ENCODE measurements around the gene LMO3.

Gene LMO3

DNA sequence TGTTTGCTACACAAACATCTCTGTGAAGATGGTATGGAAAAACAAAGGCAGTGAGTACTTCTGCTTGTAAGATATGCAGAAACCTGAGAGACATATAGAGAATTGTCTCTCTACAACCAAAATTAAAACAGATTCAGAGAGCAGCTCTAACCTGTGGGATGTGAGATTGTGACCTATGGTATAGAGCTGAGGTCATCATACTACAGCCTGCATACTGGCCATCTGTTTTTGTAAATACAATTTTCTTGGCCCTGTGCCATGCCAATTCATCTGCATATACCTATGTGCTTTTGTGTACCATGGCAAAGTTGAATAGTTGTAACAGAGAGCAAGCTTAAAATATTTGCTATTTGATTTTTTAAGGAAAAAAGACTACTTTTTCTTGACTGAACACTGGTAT is 99.6 kb downstream of the LMO3 start:
- in situ Hi-C loops (cut with HindIII; ENCODE audit: low pct_ligation_motif_present, low sequenced_read_pairs) = no loop called here
- H3K36me3 ChIP-seq (replicated peaks) = no peaks in the 10 kb centered on the region
- no peak for DNase-seq
- H3K27ac ChIP-seq = no peak overlapping the region
- no peak for TF ChIP-seq CTCF (IDR thresholded peaks at IDR 0.05; ENCODE audit: low read depth, low read length, missing control alignments)
- H3K4me3 ChIP-seq (ENCODE audit: low read depth, low read length) = no peak overlapping the region
- H3K27me3 ChIP-seq (replicated peaks) = no peaks in the 10 kb centered on the region

DNA sequence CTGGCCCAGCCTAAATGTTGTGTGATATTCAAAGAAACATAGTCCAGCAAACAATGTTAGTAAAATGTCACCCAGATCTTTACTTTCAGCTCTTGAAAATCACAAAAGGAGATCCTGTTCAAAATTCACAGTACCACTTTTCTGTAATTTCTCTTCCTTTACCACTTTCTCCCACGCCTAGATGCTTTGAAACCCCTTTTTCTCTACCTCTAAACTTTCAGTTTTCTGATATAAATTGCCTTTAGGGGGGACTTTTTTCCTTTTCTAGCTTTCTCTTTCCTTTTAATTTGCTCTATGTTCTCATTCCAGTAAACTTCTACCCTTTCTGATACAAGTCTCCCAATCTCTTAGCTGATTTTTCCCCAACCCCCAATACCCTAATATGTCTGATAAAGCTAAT is 101.8 kb downstream of the LMO3 start:
- no peak for DNase-seq
- no peaks in the 10 kb centered on the region for H3K36me3 ChIP-seq (replicated peaks)
- TF ChIP-seq CTCF (IDR thresholded peaks at IDR 0.05; ENCODE audit: low read depth, low read length, missing control alignments) = no peak
- no peak overlapping the region for H3K27ac ChIP-seq
- in situ Hi-C loops (cut with HindIII; ENCODE audit: low pct_ligation_motif_present, low sequenced_read_pairs) = no loop called here
- no peaks in the 10 kb centered on the region for H3K27me3 ChIP-seq (replicated peaks)
- H3K4me3 ChIP-seq (ENCODE audit: low read depth, low read length) = no peak overlapping the region

GRCh38 chr12:16499611-16500010 is 106.4 kb downstream of the LMO3 start:
- no peaks in the 10 kb centered on the region for H3K36me3 ChIP-seq (replicated peaks)
- no peak for TF ChIP-seq CTCF (IDR thresholded peaks at IDR 0.05; ENCODE audit: low read depth, low read length, missing control alignments)
- no peak for DNase-seq
- no peak overlapping the region for H3K27ac ChIP-seq
- H3K27me3 ChIP-seq (replicated peaks) = no peaks in the 10 kb centered on the region
- in situ Hi-C loops (cut with HindIII; ENCODE audit: low pct_ligation_motif_present, low sequenced_read_pairs) = no loop called here
- no peak overlapping the region for H3K4me3 ChIP-seq (ENCODE audit: low read depth, low read length)

Data from brain microvascular endothelial cell (primary cell).